Adipocyte (in vitro differentiated cells): ENCODE data around the gene POLR1A.
A peak's percentile ranks its signal among the peaks of the same experiment; 100 is the strongest.
"Not testable (repeated sequence)": the region's sequence is repeated elsewhere in the genome, so short reads cannot be mapped to it uniquely, and the experiment has no call there.

Experiments
- DNase-seq: peaks from one replicate; pipeline ENCODE4 v3.0.0-alpha.2; 2015; ENCODE audit warnings: low read depth
- H3K27me3 ChIP-seq: replicated peaks from 2 replicates; pipeline ENCODE4 v1.7.0; 2013; ENCODE audit warnings: mild to moderate bottlenecking, low read length, moderate library complexity; ENCODE audit not compliant: control insufficient read depth, insufficient read depth
- H3K36me3 ChIP-seq: 2 replicates; pipeline ENCODE4 v1.7.0; 2013; ENCODE audit warnings: low read length, mild to moderate bottlenecking, moderate library complexity; ENCODE audit not compliant: control insufficient read depth, insufficient read depth, severe bottlenecking
- H3K4me1 ChIP-seq: 2 replicates; pipeline ENCODE4 v1.7.0; 2013; ENCODE audit warnings: mild to moderate bottlenecking, low read length, moderate library complexity; ENCODE audit not compliant: control insufficient read depth, insufficient read depth
- H3K4me3 ChIP-seq: 2 replicates; pipeline ENCODE4 v1.7.0; 2013; ENCODE audit warnings: mild to moderate bottlenecking, low read length, moderate library complexity
- H3K9ac ChIP-seq: 2 replicates; pipeline ENCODE4 v1.7.0; 2013; ENCODE audit warnings: mild to moderate bottlenecking, low read length, moderate library complexity
- H3K9me3 ChIP-seq: 2 replicates; pipeline ENCODE4 v1.7.0; 2013; ENCODE audit warnings: mild to moderate bottlenecking, low read length, moderate library complexity; ENCODE audit not compliant: control insufficient read depth

Gene POLR1A

GRCh38 chr2:85992053-85992452 lies 113.6 kb downstream of the POLR1A start:
- not testable (repeated sequence) for H3K4me3 ChIP-seq, DNase-seq, H3K27me3 ChIP-seq, H3K9ac ChIP-seq, H3K36me3 ChIP-seq, H3K9me3 ChIP-seq
- peaks cover 43% of the 10 kb centered on the region for H3K4me1 ChIP-seq

- Histone ChIP-seq H3K9ac (no peak overlapping the region), H3K4me3 (no peak overlapping the region), H3K36me3 (no peaks in the 10 kb centered on the region), H3K4me1 (peaks cover 34% of the 10 kb centered on the region), H3K27me3 (no peaks in the 10 kb centered on the region), H3K9me3 (no peaks in the 10 kb centered on the region)
- DNase-seq = no peak
Measured at GRCh38 chr2:85990084-85990483, 115.6 kb downstream of the POLR1A start.

GRCh38 chr2:85989288-85989865 lies 116.3 kb downstream of the POLR1A start:
- Histone ChIP-seq H3K4me1 (peaks cover 35% of the 10 kb centered on the region), H3K9ac (no peak overlapping the region), H3K27me3 (no peaks in the 10 kb centered on the region), H3K4me3 (no peak overlapping the region), H3K36me3 (no peaks in the 10 kb centered on the region), H3K9me3 (no peaks in the 10 kb centered on the region)
- no peak for DNase-seq

GRCh38 chr2:85988914-85989270 lies 116.8 kb downstream of the POLR1A start:
- DNase-seq = no peak
- no peaks in the 10 kb centered on the region for H3K27me3 ChIP-seq
- H3K9me3 ChIP-seq = no peaks in the 10 kb centered on the region
- no peak overlapping the region for H3K4me3 ChIP-seq
- no peaks in the 10 kb centered on the region for H3K36me3 ChIP-seq
- H3K4me1 ChIP-seq = peaks cover 33% of the 10 kb centered on the region
- peak overlapping the region; percentile 73 for H3K9ac ChIP-seq

GRCh38 chr2:85988175-85988913 lies 117.3 kb downstream of the POLR1A start:
- Histone ChIP-seq H3K27me3 (no peaks in the 10 kb centered on the region), H3K9me3 (no peaks in the 10 kb centered on the region), H3K9ac (peak overlapping the region; percentile 73), H3K36me3 (no peaks in the 10 kb centered on the region), H3K4me1 (peaks cover 29% of the 10 kb centered on the region), H3K4me3 (peak overlapping the region; percentile 5)
- peak; percentile 40 for DNase-seq

GRCh38 chr2:85987266-85988174 lies 118.2 kb downstream of the POLR1A start:
- H3K9me3 ChIP-seq = no peaks in the 10 kb centered on the region
- peak overlapping the region; percentile 43 for H3K4me3 ChIP-seq
- H3K9ac ChIP-seq = peak overlapping the region; percentile 72
- no peaks in the 10 kb centered on the region for H3K27me3 ChIP-seq
- peaks cover 29% of the 10 kb centered on the region for H3K4me1 ChIP-seq
- DNase-seq = no peak
- H3K36me3 ChIP-seq = no peaks in the 10 kb centered on the region

GRCh38 chr2:85986121-85986520 lies 119.6 kb downstream of the POLR1A start:
- no peak for DNase-seq
- H3K4me3 ChIP-seq = no peak overlapping the region
- H3K4me1 ChIP-seq = peaks cover 29% of the 10 kb centered on the region
- no peak overlapping the region for H3K9ac ChIP-seq
- no peaks in the 10 kb centered on the region for H3K9me3 ChIP-seq
- H3K36me3 ChIP-seq = no peaks in the 10 kb centered on the region
- no peaks in the 10 kb centered on the region for H3K27me3 ChIP-seq

- Histone ChIP-seq H3K9me3 (no peaks in the 10 kb centered on the region), H3K9ac (no peak overlapping the region), H3K36me3 (no peaks in the 10 kb centered on the region), H3K4me1 (peaks cover 33% of the 10 kb centered on the region), H3K4me3 (no peak overlapping the region), H3K27me3 (no peaks in the 10 kb centered on the region)
- DNase-seq = no peak
Measured at GRCh38 chr2:85984788-85985187, 120.9 kb downstream of the POLR1A start.

- H3K9me3 ChIP-seq = no peaks in the 10 kb centered on the region
- H3K4me1 ChIP-seq = peaks cover 38% of the 10 kb centered on the region
- DNase-seq = no peak
- no peaks in the 10 kb centered on the region for H3K27me3 ChIP-seq
- H3K9ac ChIP-seq = no peak overlapping the region
- no peaks in the 10 kb centered on the region for H3K36me3 ChIP-seq
- no peak overlapping the region for H3K4me3 ChIP-seq
Measured at GRCh38 chr2:85983766-85984165, 121.9 kb downstream of the POLR1A start.

- peaks cover 25% of the 10 kb centered on the region for H3K4me1 ChIP-seq
- no peak for DNase-seq
- no peak overlapping the region for H3K4me3 ChIP-seq
- no peaks in the 10 kb centered on the region for H3K36me3 ChIP-seq
- H3K9ac ChIP-seq = no peak overlapping the region
- H3K9me3 ChIP-seq = no peaks in the 10 kb centered on the region
- H3K27me3 ChIP-seq = no peaks in the 10 kb centered on the region
Measured at GRCh38 chr2:85981579-85982247, 124.0 kb downstream of the POLR1A start.
